Skeletal muscle satellite cell (primary cell): ENCODE measurements around the gene ARHGAP30.
A peak's percentile ranks its signal among the peaks of the same experiment; 100 is the strongest.

Source experiments
- H3K27me3 ChIP-seq: 2 replicates; pipeline ENCODE4 v1.7.0; 2013; ENCODE audit warnings: low read length; ENCODE audit not compliant: control insufficient read depth, insufficient read depth
- H3K36me3 ChIP-seq: 2 replicates; pipeline ENCODE4 v1.7.0; 2013; ENCODE audit warnings: mild to moderate bottlenecking, control low read depth, low read length; ENCODE audit not compliant: insufficient read depth
- H3K4me1 ChIP-seq: 2 replicates; pipeline ENCODE4 v1.7.0; 2013; ENCODE audit warnings: low read length; ENCODE audit not compliant: control insufficient read depth, insufficient read depth
- H3K4me2 ChIP-seq: 2 replicates; pipeline ENCODE4 v1.7.0; 2013; ENCODE audit warnings: mild to moderate bottlenecking, low read length
- H3K4me3 ChIP-seq: 2 replicates; pipeline ENCODE4 v1.7.0; 2013; ENCODE audit warnings: low read length
- H3K9ac ChIP-seq: 2 replicates; pipeline ENCODE4 v1.7.0; 2013; ENCODE audit warnings: mild to moderate bottlenecking, low read depth, low read length, moderate library complexity
- H3K9me3 ChIP-seq: replicated peaks from 2 replicates; pipeline ENCODE4 v1.7.0; 2013; ENCODE audit warnings: mild to moderate bottlenecking, control low read depth, low read length

Gene ARHGAP30

GRCh38 chr1:161099090-161099802 is 29.6 kb upstream of the ARHGAP30 start:
- Histone ChIP-seq H3K9ac (no peak overlapping the region), H3K36me3 (peaks cover 30% of the 10 kb centered on the region), H3K4me2 (peak overlapping the region; percentile 78), H3K27me3 (no peaks in the 10 kb centered on the region), H3K4me1 (peaks cover 18% of the 10 kb centered on the region), H3K4me3 (no peak overlapping the region), H3K9me3 (no peaks in the 10 kb centered on the region)

GRCh38 chr1:161098210-161099068 is 28.7 kb upstream of the ARHGAP30 start, which contains the start of gene KLHDC9:
Gene KLHDC9, plus strand, starts transcription at chr1:161098361. Its CDS starts 175 bp downstream, at chr1:161098536.
- peak within 1 kb of the TSS; percentile 78 for H3K4me2 ChIP-seq
- H3K36me3 ChIP-seq = peaks cover 30% of the 10 kb centered on the region
- peak within 1 kb of the TSS; percentile 57 for H3K9ac ChIP-seq
- H3K9me3 ChIP-seq = no peaks in the 10 kb centered on the region
- H3K27me3 ChIP-seq = no peaks in the 10 kb centered on the region
- H3K4me3 ChIP-seq = peak within 1 kb of the TSS; percentile 69
- peaks cover 19% of the 10 kb centered on the region for H3K4me1 ChIP-seq

- Histone ChIP-seq H3K4me2 (no peak overlapping the region), H3K4me1 (peaks cover 36% of the 10 kb centered on the region), H3K4me3 (no peak overlapping the region), H3K9me3 (no peaks in the 10 kb centered on the region), H3K36me3 (peaks cover 21% of the 10 kb centered on the region), H3K9ac (no peak overlapping the region), H3K27me3 (no peaks in the 10 kb centered on the region)
These were observed 26.8 kb upstream of the ARHGAP30 start for GRCh38 chr1:161096530-161096929.

- Histone ChIP-seq H3K4me1 (peaks cover 36% of the 10 kb centered on the region), H3K36me3 (peaks cover 17% of the 10 kb centered on the region), H3K9ac (no peak overlapping the region), H3K4me3 (no peak overlapping the region), H3K9me3 (no peaks in the 10 kb centered on the region), H3K4me2 (no peak overlapping the region), H3K27me3 (no peaks in the 10 kb centered on the region)
These were observed 26.3 kb upstream of the ARHGAP30 start for GRCh38 chr1:161096015-161096414.

GRCh38 chr1:161095230-161095629 is 25.5 kb upstream of the ARHGAP30 start:
- no peaks in the 10 kb centered on the region for H3K9me3 ChIP-seq
- no peak overlapping the region for H3K4me2 ChIP-seq
- H3K4me1 ChIP-seq = peaks cover 36% of the 10 kb centered on the region
- no peak overlapping the region for H3K9ac ChIP-seq
- H3K36me3 ChIP-seq = peaks cover 12% of the 10 kb centered on the region
- no peaks in the 10 kb centered on the region for H3K27me3 ChIP-seq
- no peak overlapping the region for H3K4me3 ChIP-seq

- Histone ChIP-seq H3K36me3 (peaks cover 4% of the 10 kb centered on the region), H3K4me1 (peaks cover 36% of the 10 kb centered on the region), H3K4me3 (no peak overlapping the region), H3K9ac (no peak overlapping the region), H3K27me3 (no peaks in the 10 kb centered on the region), H3K4me2 (no peak overlapping the region), H3K9me3 (no peaks in the 10 kb centered on the region)
These were observed 24.8 kb upstream of the ARHGAP30 start for GRCh38 chr1:161094481-161094880.

DNA sequence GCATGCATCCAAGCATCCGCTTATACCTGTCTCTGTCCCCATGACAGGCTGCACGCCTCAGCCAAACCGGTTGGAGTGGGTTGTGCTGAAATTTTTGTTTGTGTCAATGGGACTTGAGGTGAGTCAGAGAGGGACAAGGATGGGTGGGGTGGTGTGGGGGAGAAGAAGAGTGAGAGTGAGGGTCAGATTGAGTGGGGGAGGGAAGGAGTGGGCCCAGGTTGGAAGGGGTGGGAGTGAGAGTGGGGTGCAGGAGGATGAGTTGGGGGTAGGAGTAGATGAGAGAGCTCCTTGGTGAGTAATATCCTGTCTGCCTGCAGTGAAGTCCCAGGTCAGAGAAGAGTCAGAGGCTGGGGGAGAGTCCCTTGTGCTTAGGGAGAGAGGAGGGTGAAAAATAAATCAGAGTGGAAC is 22.9 kb upstream of the ARHGAP30 start:
- peaks cover 36% of the 10 kb centered on the region for H3K4me1 ChIP-seq
- no peaks in the 10 kb centered on the region for H3K36me3 ChIP-seq
- H3K4me2 ChIP-seq = peak overlapping the region; percentile 19
- no peaks in the 10 kb centered on the region for H3K27me3 ChIP-seq
- no peak overlapping the region for H3K9ac ChIP-seq
- H3K4me3 ChIP-seq = no peak overlapping the region
- no peaks in the 10 kb centered on the region for H3K9me3 ChIP-seq

DNA sequence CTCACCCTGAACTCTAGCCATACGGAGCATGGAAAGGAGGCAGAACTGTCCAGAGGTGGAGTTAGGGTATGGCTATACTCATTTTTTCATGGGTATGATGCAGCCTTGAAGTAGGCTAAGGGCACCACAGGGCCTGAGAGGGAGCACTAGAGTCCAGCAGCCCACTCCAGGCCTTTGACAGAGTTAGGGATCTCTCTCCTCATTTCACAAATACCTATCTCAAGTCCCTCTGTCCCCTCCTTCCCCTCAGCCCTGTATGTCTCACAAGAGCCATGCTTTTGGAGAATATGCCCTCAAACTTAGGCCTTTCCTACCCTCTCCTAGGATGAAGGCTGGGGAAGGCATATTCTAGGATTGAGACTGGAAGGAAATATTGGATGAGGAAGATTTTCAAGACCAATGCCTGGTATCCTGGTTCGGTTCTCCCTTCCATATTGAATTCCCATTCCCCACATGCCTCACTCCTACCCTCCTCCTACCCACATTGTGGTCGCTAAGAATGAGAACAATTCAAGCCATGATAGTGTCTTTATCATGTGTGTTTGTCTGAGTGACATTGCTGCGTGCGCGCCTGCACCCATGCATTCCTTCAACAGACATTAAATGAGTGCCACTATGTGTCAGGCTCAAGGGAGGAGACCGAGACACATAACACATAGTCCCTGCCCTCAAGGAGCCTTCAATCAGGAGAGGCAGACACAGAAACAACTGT is 22.3 kb upstream of the ARHGAP30 start:
- H3K4me2 ChIP-seq = no peak overlapping the region
- H3K27me3 ChIP-seq = no peaks in the 10 kb centered on the region
- peaks cover 31% of the 10 kb centered on the region for H3K4me1 ChIP-seq
- H3K9me3 ChIP-seq = no peaks in the 10 kb centered on the region
- H3K4me3 ChIP-seq = no peak overlapping the region
- H3K9ac ChIP-seq = no peak overlapping the region
- H3K36me3 ChIP-seq = no peaks in the 10 kb centered on the region

DNA sequence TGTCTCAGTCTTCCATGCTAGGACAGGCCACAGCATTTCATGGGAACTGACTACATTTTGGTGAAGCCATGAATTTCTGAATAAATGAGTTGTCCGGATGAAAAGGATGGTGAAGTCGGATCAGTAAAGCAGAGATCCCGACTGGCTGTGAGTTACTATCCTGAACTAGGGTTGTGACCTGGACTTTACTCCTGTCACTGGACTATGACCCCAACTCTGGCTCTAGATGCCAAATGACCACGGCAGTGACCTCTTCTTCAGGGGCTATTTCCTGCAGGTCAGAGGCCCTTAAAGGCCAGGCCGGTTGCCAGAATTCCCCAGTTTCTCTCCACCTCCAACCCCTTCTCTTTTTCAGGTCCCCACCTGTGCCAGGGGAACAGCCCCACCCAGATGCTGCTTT is 21.4 kb upstream of the ARHGAP30 start:
- Histone ChIP-seq H3K4me3 (no peak overlapping the region), H3K27me3 (no peaks in the 10 kb centered on the region), H3K4me2 (no peak overlapping the region), H3K9me3 (no peaks in the 10 kb centered on the region), H3K9ac (no peak overlapping the region), H3K4me1 (peaks cover 28% of the 10 kb centered on the region), H3K36me3 (no peaks in the 10 kb centered on the region)

DNA sequence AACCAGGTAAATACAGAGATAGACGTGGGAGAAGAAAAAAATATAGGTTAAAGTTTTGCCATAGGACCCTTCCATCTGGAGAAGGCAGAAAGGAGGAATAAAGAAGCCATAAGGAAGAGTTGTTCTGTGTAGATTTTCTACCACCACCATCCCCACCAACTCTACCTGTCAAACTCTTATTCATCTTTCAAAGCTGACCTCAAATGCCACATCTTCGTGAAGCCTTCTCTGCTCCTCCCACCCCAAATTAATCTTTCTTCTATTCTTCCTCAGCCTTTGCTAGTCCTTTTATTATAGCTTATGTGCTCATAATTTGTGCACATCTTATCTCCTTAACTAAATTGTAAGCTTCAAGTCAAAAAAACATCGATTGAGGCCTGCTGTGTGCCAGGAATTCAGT is 20.9 kb upstream of the ARHGAP30 start:
- H3K9me3 ChIP-seq = no peaks in the 10 kb centered on the region
- no peak overlapping the region for H3K9ac ChIP-seq
- no peak overlapping the region for H3K4me2 ChIP-seq
- H3K4me1 ChIP-seq = peaks cover 29% of the 10 kb centered on the region
- no peaks in the 10 kb centered on the region for H3K27me3 ChIP-seq
- no peaks in the 10 kb centered on the region for H3K36me3 ChIP-seq
- H3K4me3 ChIP-seq = no peak overlapping the region

- Histone ChIP-seq H3K27me3 (no peaks in the 10 kb centered on the region), H3K9ac (no peak overlapping the region), H3K36me3 (no peaks in the 10 kb centered on the region), H3K4me1 (peaks cover 36% of the 10 kb centered on the region), H3K4me2 (no peak overlapping the region), H3K9me3 (no peaks in the 10 kb centered on the region), H3K4me3 (no peak overlapping the region)
These were observed 20.2 kb upstream of the ARHGAP30 start for GRCh38 chr1:161089938-161090337.
